Esophagus squamous epithelium (tissue), 4 donors: ENCODE results near the gene TPO.

Experiments used
- CTCF ChIP-seq, 6 experiments: fragments of 450-650 bp in 4 of 6; fragments of 200-600 bp in 2 of 6; sonication (generic) in 2 of 6; IDR thresholded peaks; one replicate each; pipeline ENCODE4 v1.5.1; 2016 to 2019; ENCODE audit warnings: antibody characterized with exemption in 6 of 6, mild to moderate bottlenecking in 4 of 6, moderate library complexity in 4 of 6
- POLR2A ChIP-seq, 4 donors: fragments of 450-650 bp; IDR thresholded peaks; one replicate each; pipeline ENCODE4 v1.6.1; 2017; ENCODE audit warnings: antibody characterized with exemption in 4 of 4, mild to moderate bottlenecking in 4 of 4, moderate library complexity in 3 of 4

GRCh38 chr2:1492711-1493430, 79.6 kb downstream of the TPO start:
- TF ChIP-seq CTCF (IDR thresholded peaks at IDR 0.05) = no peak
- TF ChIP-seq POLR2A (IDR thresholded peaks at IDR 0.05) = no peak
